H1 (cell line): ENCODE results near the gene PLXNA3. TPM values are rescaled to one million over a fixed set of nuclear protein-coding genes. Genes with fewer than 3 reads are reported as not detected.

Experiments
- CTCF ChIA-PET: fragments of 300-600 bp; sonication (Branson Sonifier 250); formaldehyde crosslinking; loops from one replicate; lab custom pipeline; 2021; ENCODE audit not compliant: partially characterized antibody; lab: Charles Lee
- POLR2A ChIA-PET: fragments of 300-600 bp; sonication (Branson Sonifier 250); formaldehyde crosslinking; loops from one replicate; lab custom pipeline; 2021; ENCODE audit warnings: inconsistent platforms; ENCODE audit not compliant: partially characterized antibody; lab: Charles Lee
- DNase-seq, 2 experiments: peaks; one replicate each; pipeline versions ENCODE4 v3.0.0 to v3.0.0-alpha.2; 2010 to 2022; ENCODE audit warnings: low spot score in 2 of 2, low read depth in 1 of 2, mixed read lengths in 1 of 2
- FAIRE-seq: peaks from 2 replicates; lab custom pipeline; 2011; peaks lifted over from hg19 to GRCh38; lab: Jason Lieb, UNC
- H2AFZ ChIP-seq: 2 replicates; pipeline ENCODE4 v1.8.1; 2012; ENCODE audit warnings: low read length, inconsistent platforms
- H2AK5ac ChIP-seq: 2 replicates; pipeline ENCODE4 v1.6.1; 2013; ENCODE audit warnings: low read depth, low read length
- H2BK120ac ChIP-seq: replicated peaks from 2 replicates; pipeline ENCODE3; 2013; ENCODE audit warnings: low read depth, low read length, inconsistent platforms
- H2BK12ac ChIP-seq: 2 replicates; pipeline ENCODE4 v1.6.1; 2013; ENCODE audit warnings: low read depth, low read length
- H2BK15ac ChIP-seq: 2 replicates; pipeline ENCODE4 v1.6.1; 2013; ENCODE audit warnings: low read length
- H2BK20ac ChIP-seq: 2 replicates; pipeline ENCODE4 v1.6.1; 2013; ENCODE audit warnings: low read length
- H2BK5ac ChIP-seq: 2 replicates; pipeline ENCODE4 v1.6.1; 2013; ENCODE audit warnings: low read depth, low read length
- H3K14ac ChIP-seq: 2 replicates; pipeline ENCODE4 v1.6.1; 2013; ENCODE audit warnings: inconsistent platforms; ENCODE audit not compliant: insufficient read length
- H3K18ac ChIP-seq: 2 replicates; pipeline ENCODE4 v1.6.1; 2013; ENCODE audit warnings: low read length; ENCODE audit errors: extremely low read depth
- H3K23ac ChIP-seq: 2 replicates; pipeline ENCODE4 v1.6.1; 2013; ENCODE audit warnings: inconsistent platforms; ENCODE audit not compliant: insufficient read length
- H3K23me2 ChIP-seq: 2 replicates; pipeline ENCODE4 v1.6.1; 2013; ENCODE audit warnings: low read depth, low read length
- H3K27ac ChIP-seq: 2 replicates; pipeline ENCODE4 v1.6.1; 2011; ENCODE audit warnings: low read depth, low read length, inconsistent platforms
- H3K27me3 ChIP-seq, 4 experiments: replicated peaks in 1 of 4; 1 replicate in 1 of 4; 2 replicates in 3 of 4; pipeline versions ENCODE4 v1.6.1 to v1.8.1; 2011 to 2013; ENCODE audit warnings: low read length in 3 of 4, mild to moderate bottlenecking in 3 of 4, inconsistent platforms in 2 of 4, mixed read lengths in 2 of 4, moderate library complexity in 1 of 4; ENCODE audit not compliant: control insufficient read depth in 3 of 4, insufficient read depth in 3 of 4; ENCODE audit errors: extremely low read depth in 1 of 4
- H3K36me3 ChIP-seq, 4 experiments: 2 replicates each; pipeline versions ENCODE4 v1.6.1 to v1.8.1; 2011 to 2013; ENCODE audit warnings: mild to moderate bottlenecking in 4 of 4, low read length in 3 of 4, moderate library complexity in 2 of 4, control low read depth in 1 of 4, inconsistent platforms in 1 of 4; ENCODE audit not compliant: insufficient read depth in 4 of 4, control insufficient read depth in 2 of 4
- H3K4ac ChIP-seq: replicated peaks from 2 replicates; pipeline ENCODE3; 2013; ENCODE audit warnings: low read length, low read depth, mixed read lengths, inconsistent platforms; ENCODE audit not compliant: insufficient read length
- H3K4me1 ChIP-seq, 4 experiments: replicated peaks in 1 of 4; 1 replicate in 1 of 4; 2 replicates in 3 of 4; pipeline versions ENCODE4 v1.6.1 to v1.8.1; 2011 to 2013; ENCODE audit warnings: low read length in 3 of 4, inconsistent platforms in 2 of 4, mixed read lengths in 1 of 4; ENCODE audit not compliant: insufficient read depth in 4 of 4, control insufficient read depth in 3 of 4
- H3K4me2 ChIP-seq, 2 experiments: 2 replicates each; pipeline versions ENCODE4 v1.6.1 to v1.8.1; 2011 to 2013; ENCODE audit warnings: low read depth in 2 of 2, low read length in 2 of 2, control low read depth in 1 of 2, inconsistent platforms in 1 of 2, mild to moderate bottlenecking in 1 of 2; ENCODE audit not compliant: insufficient read depth in 1 of 2
- H3K4me3 ChIP-seq, 4 experiments: fragments of 200-600, 300-600 bp in 1 of 4; sonication (generic), shearing (Covaris generic), sonication (Bioruptor Twin) in 1 of 4; 2 replicates each; pipeline versions ENCODE4 v1.5.1 to v1.8.1; 2011 to 2016; ENCODE audit warnings: low read length in 4 of 4, low read depth in 3 of 4, control low read depth in 2 of 4, inconsistent platforms in 2 of 4, mild to moderate bottlenecking in 2 of 4, mixed read lengths in 1 of 4, moderate library complexity in 1 of 4; ENCODE audit not compliant: insufficient read depth in 2 of 4; ENCODE audit errors: extremely low read depth in 1 of 4
- H3K56ac ChIP-seq: replicated peaks from 2 replicates; pipeline ENCODE3; 2013; ENCODE audit warnings: low read depth, mild to moderate bottlenecking, mixed read lengths, low read length, inconsistent platforms; ENCODE audit not compliant: insufficient read length
- H3K79me1 ChIP-seq: 2 replicates; pipeline ENCODE4 v1.6.1; 2013; ENCODE audit warnings: low read depth, low read length, control low read depth
- H3K79me2 ChIP-seq, 2 experiments: 2 replicates each; pipeline versions ENCODE4 v1.6.1 to v1.8.1; 2012 to 2013; ENCODE audit warnings: low read length in 2 of 2, mild to moderate bottlenecking in 2 of 2, inconsistent platforms in 1 of 2; ENCODE audit not compliant: insufficient read depth in 2 of 2, control insufficient read depth in 1 of 2
- H3K9ac ChIP-seq, 4 experiments: replicated peaks in 1 of 4; 1 replicate in 1 of 4; 2 replicates in 3 of 4; pipeline versions ENCODE4 v1.6.1 to v1.8.1; 2011 to 2013; ENCODE audit warnings: low read depth in 3 of 4, low read length in 3 of 4, control low read depth in 2 of 4, mild to moderate bottlenecking in 2 of 4, moderate library complexity in 2 of 4, inconsistent platforms in 1 of 4; ENCODE audit errors: extremely low read depth in 1 of 4
- H3K9me3 ChIP-seq, 2 experiments: 2 replicates each; pipeline versions ENCODE4 v1.6.1 to v1.8.1; 2012 to 2013; ENCODE audit warnings: mild to moderate bottlenecking in 2 of 2, moderate library complexity in 2 of 2, control low read depth in 1 of 2, inconsistent platforms in 1 of 2, low read depth in 1 of 2, low read length in 1 of 2, mixed read lengths in 1 of 2; ENCODE audit not compliant: insufficient read depth in 2 of 2
- H4K20me1 ChIP-seq, 2 experiments: replicated peaks in 1 of 2; 2 replicates each; pipeline versions ENCODE3 to v1.8.1; 2011 to 2013; ENCODE audit warnings: inconsistent platforms in 2 of 2, low read length in 2 of 2, mild to moderate bottlenecking in 1 of 2; ENCODE audit not compliant: insufficient read depth in 2 of 2, control insufficient read depth in 1 of 2
- H4K5ac ChIP-seq: 2 replicates; pipeline ENCODE4 v1.6.1; 2013; ENCODE audit warnings: low read length, low read depth, mixed read lengths, inconsistent platforms; ENCODE audit not compliant: insufficient read length
- H4K8ac ChIP-seq: 2 replicates; pipeline ENCODE4 v1.8.0; 2013; ENCODE audit warnings: mild to moderate bottlenecking, moderate library complexity, low read length, inconsistent platforms; ENCODE audit not compliant: insufficient read depth; ENCODE audit errors: extremely low read depth
- H4K91ac ChIP-seq: replicated peaks from 2 replicates; pipeline ENCODE3; 2013; ENCODE audit warnings: low read length, mixed read lengths, inconsistent platforms; ENCODE audit not compliant: insufficient read length
- CBX5 ChIP-seq: fragments of 300-800, 300-1000 bp; sonication (generic); IDR thresholded peaks from 2 replicates; pipeline ENCODE4 v1.7.1; 2016; ENCODE audit warnings: antibody characterized with exemption, low read length, low read depth
- CHD2 ChIP-seq: IDR thresholded peaks from 2 replicates; pipeline ENCODE4 v1.6.1; 2012; ENCODE audit warnings: low read length, improper control_type of control experiment
- POLR2AphosphoS5 ChIP-seq: IDR thresholded peaks from 2 replicates; pipeline ENCODE4 v1.6.1; 2011; ENCODE audit warnings: low read depth, low read length
- SIX5 ChIP-seq: IDR thresholded peaks from 2 replicates; pipeline ENCODE4 v1.6.1; 2011; ENCODE audit warnings: mild to moderate bottlenecking, low read depth, low read length
- WGBS, 2 experiments: shearing (Covaris generic) in 1 of 2; methylation state at CpG; one replicate each; pipeline versions ENCODE4 v1.1.6 to v1.1.7; 2013 to 2015; ENCODE audit warnings: low lambda C conversion rate in 2 of 2, mixed read lengths in 2 of 2, inconsistent platforms in 1 of 2, low coverage in 1 of 2, missing lambda C conversion rate in 1 of 2; ENCODE audit not compliant: insufficient replicate concordance in 2 of 2, insufficient coverage in 1 of 2, insufficient read length in 1 of 2; ENCODE audit errors: extremely low coverage in 1 of 2, missing lambda C conversion rate in 1 of 2; 5-methylcytosine and 5-hydroxymethylcytosine counted together
- polyA plus RNA-seq, 7 experiments: library from polyadenylated mRNA; depleted of rRNA in 3 of 7; stranded (reverse) in 5 of 7; unstranded in 2 of 7; fragments of >200 nt in 5 of 7; fragments of 200-250 nt in 2 of 7; gene quantifications; 1 replicate in 5 of 7; 2 replicates in 1 of 7; 4 replicates in 1 of 7; pipeline versions ENCODE4 v1.2.1 to v1.2.3, GENCODE V29; 2011 to 2013; ENCODE audit warnings: missing spikeins in 2 of 7, mixed read lengths in 2 of 7
- total RNA-seq: library from RNA; stranded (reverse); fragmentation: NEBNext Ultra II Directional; extraction: Animal tissue kit (Norgen Biotek cat#: 25700); gene quantifications from 2 replicates; pipeline ENCODE4 v1.2.1, GENCODE V29; 2021

PLXNA3 gene
- total and polyA plus RNA-seq, 2 of the 8 experiments (the other 6 are each of a cell fraction or from before 2014, with no cell fraction given), result 10.7 to 18.2 TPM

DNA sequence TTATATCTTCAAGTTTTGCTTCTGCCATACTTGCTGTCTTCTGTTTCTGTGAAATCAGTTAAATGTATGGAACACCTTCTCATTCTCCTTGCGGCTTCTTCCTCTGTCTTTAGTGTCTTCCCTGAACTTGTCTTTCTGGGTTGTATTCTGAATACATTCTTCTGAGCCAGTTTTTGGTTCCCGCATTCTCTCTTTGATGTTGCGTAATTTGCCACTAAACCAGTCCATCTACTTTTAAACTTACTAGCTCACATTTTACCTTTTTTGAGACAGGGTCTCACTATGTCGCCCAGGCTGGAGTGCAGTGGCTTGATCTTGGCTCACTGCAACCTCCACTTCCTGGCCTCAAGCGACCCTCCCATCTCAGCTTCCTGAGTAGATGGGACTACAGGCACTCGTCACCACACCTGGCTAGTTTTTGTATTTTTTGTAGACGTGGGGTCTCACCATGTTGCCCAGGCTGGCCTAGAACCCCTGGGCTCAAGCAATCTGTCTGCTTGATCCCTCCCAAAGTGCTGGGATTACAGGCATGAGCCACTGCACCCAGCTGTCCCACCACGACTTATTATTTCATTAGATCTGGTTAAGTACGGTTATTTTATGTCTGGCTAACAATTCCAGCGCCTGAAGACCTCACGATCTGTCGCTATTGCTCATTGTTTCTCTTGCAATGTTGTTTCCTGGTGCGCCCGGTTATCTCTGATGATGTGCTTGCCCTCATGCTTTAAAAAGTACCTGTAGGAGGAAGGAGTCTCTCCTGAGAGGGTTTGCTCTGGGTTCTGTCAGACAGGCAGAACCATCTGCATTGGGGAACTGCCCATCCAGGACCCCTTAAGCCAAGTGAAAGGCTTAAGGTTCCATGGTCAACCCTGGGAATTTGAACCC is 67.8 kb downstream of the PLXNA3 start:
- no peak overlapping the region for H3K4me3 ChIP-seq
- no peak overlapping the region for H2AK5ac ChIP-seq
- ChIA-PET CTCF (interaction anchor here (0.8 to 1.8 kb wide), 7 partner anchors 9 to 153 kb away, joined by 3 to 7 read pairs (median 3); no protein-coding TSS in a partner anchor), POLR2A (interaction anchor here (0.9 to 1.0 kb wide), 2 partner anchors 9 to 11 kb away, joined by 4 read pairs; no protein-coding TSS in a partner anchor)
- no peak overlapping the region for H3K4me2 ChIP-seq
- WGBS, 2 experiments, result 92% methylated on average over 13 of the region's 14 CpGs; no CpG with 5 or more reads in 1 of the 2 experiments
- H3K79me2 ChIP-seq, result no peaks in the 10 kb centered on the region
- H4K5ac ChIP-seq, result no peak overlapping the region
- no peak overlapping the region for H3K56ac ChIP-seq
- no peak overlapping the region for H2BK5ac ChIP-seq
- DNase-seq (no peak), FAIRE-seq (no peak)
- H3K27me3 ChIP-seq, result peaks cover 0 to 11% (median 2%) of the 10 kb centered on the region in 4 experiments; a peak in 4 of 7 replicates
- TF ChIP-seq POLR2AphosphoS5, result no peak
- no peak for TF ChIP-seq SIX5
- no peak for TF ChIP-seq CHD2
- TF ChIP-seq CBX5, result no peak
- H4K8ac ChIP-seq, result no peak overlapping the region
- no peak overlapping the region for H4K91ac ChIP-seq
- no peak overlapping the region for H2AFZ ChIP-seq
- H3K9me3 ChIP-seq, result no peaks in the 10 kb centered on the region
- H3K18ac ChIP-seq, result no peak overlapping the region
- H3K23me2 ChIP-seq, result peaks cover 2% of the 10 kb centered on the region; the same call in 1 of the 2 replicates
- no peak overlapping the region for H2BK20ac ChIP-seq
- no peak overlapping the region for H3K23ac ChIP-seq
- no peak overlapping the region for H3K4ac ChIP-seq
- H3K36me3 ChIP-seq, result no peaks in the 10 kb centered on the region
- H2BK120ac ChIP-seq, result no peak overlapping the region
- H3K79me1 ChIP-seq, result no peaks in the 10 kb centered on the region
- 0 out of 7 replicates have a peak, but pooled peaks cover 0 to 3% (median 0%) of the 10 kb centered on the region in 4 experiments for H3K4me1 ChIP-seq
- H4K20me1 ChIP-seq, result no peaks in the 10 kb centered on the region
- no peak overlapping the region for H3K14ac ChIP-seq
- no peak overlapping the region for H3K9ac ChIP-seq
- no peak overlapping the region for H2BK15ac ChIP-seq
- H2BK12ac ChIP-seq, result no peak overlapping the region
- no peak overlapping the region for H3K27ac ChIP-seq
